Posterior cingulate gyrus (tissue), 11 donors: ENCODE measurements around the gene UBA3.

Experiments used
- DNase-seq, 10 donors: peaks; one replicate each; pipeline versions ENCODE4 v3.0.0 to v3.0.0-alpha.2; 2020 to 2021; ENCODE audit warnings: mixed read lengths in 3 of 10
- intact Hi-C: fragments of 100-400 bp; cut with DNase I; formaldehyde crosslinking; loops from one replicate; pipeline ENCODE4 v1.15.1; 2023

The UBA3 gene

GRCh38 chr3:69103123-69103522 lies 23.0 kb upstream of the UBA3 start:
- no peak for DNase-seq
- intact Hi-C loops = no loop called here

- DNase-seq = no peak
Measured at GRCh38 chr3:69102384-69102783, 22.2 kb upstream of the UBA3 start.

GRCh38 chr3:69099576-69099975 lies 19.4 kb upstream of the UBA3 start:
- intact Hi-C loops = no loop called here
- DNase-seq = no peak

More at GRCh38 chr3:69102384-69102783, 22.2 kb upstream of the UBA3 start:
- intact Hi-C loops = no loop called here

- intact Hi-C loops = no loop called here
Measured at GRCh38 chr3:69097407-69098086, 17.4 kb upstream of the UBA3 start.

GRCh38 chr3:69096299-69096698 lies 16.1 kb upstream of the UBA3 start:
- intact Hi-C loops = no loop called here
- DNase-seq = no peak

More at GRCh38 chr3:69097407-69098086, 17.4 kb upstream of the UBA3 start:
- no peak for DNase-seq

- no peak for DNase-seq
- intact Hi-C loops = no loop called here
Measured at GRCh38 chr3:69095636-69096035, 15.5 kb upstream of the UBA3 start.

- intact Hi-C loops = no loop called here
- no peak for DNase-seq
Measured at GRCh38 chr3:69094467-69095205, 14.5 kb upstream of the UBA3 start.

GRCh38 chr3:69092030-69092516 lies 11.9 kb upstream of the UBA3 start:
- intact Hi-C loops = no loop called here
- DNase-seq = no peak

- DNase-seq = no peak
- intact Hi-C loops = no loop called here
Measured at GRCh38 chr3:69091389-69092029, 11.3 kb upstream of the UBA3 start.

GRCh38 chr3:69090021-69090420 lies 9.9 kb upstream of the UBA3 start:
- intact Hi-C loops = no loop called here

GRCh38 chr3:69088063-69088462 lies 7.9 kb upstream of the UBA3 start:
- no peak for DNase-seq
- intact Hi-C loops = no loop called here

More at GRCh38 chr3:69090021-69090420, 9.9 kb upstream of the UBA3 start:
- DNase-seq = no peak

GRCh38 chr3:69087030-69087791 lies 7.0 kb upstream of the UBA3 start:
- DNase-seq = no peak
- intact Hi-C loops = no loop called here

GRCh38 chr3:69085833-69086722 lies 5.9 kb upstream of the UBA3 start:
- DNase-seq = peak; percentile 63 to 97 (median 82)
- intact Hi-C loops = no loop called here

- peak in 8 of 10 donors; percentile 16 to 88 (median 56) for DNase-seq
- intact Hi-C loops = no loop called here
Measured at GRCh38 chr3:69085168-69085832, 5.1 kb upstream of the UBA3 start.

GRCh38 chr3:69084326-69085167 lies 4.4 kb upstream of the UBA3 start, which contains the start of gene ARL6IP5:
Gene ARL6IP5, plus strand, starts transcription at chr3:69084937. Its CDS starts 111 bp downstream, at chr3:69085048.
- intact Hi-C loops = loop anchor here (5.0 kb wide), 1 partner anchor 72 kb away; the partner anchor contains the start of gene EOGT
- peak; percentile 95 to 99 (median 96) for DNase-seq

GRCh38 chr3:69082805-69083204 lies 2.6 kb upstream of the UBA3 start:
- DNase-seq = peak in 1 of 10 donors; percentile 16
- intact Hi-C loops = loop anchor here (5.0 kb wide), 1 partner anchor 71 kb away; the partner anchor contains the start of gene EOGT

- intact Hi-C loops = loop anchor here (5.0 kb wide), 1 partner anchor 70 kb away; the partner anchor contains the start of gene EOGT
Measured at GRCh38 chr3:69082361-69082760, 2.2 kb upstream of the UBA3 start.

More at GRCh38 chr3:69082361-69082760, 2.2 kb upstream of the UBA3 start:
- no peak for DNase-seq
